Transverse colon (tissue), 3 donors: ENCODE measurements around the gene DPEP2.
"Not testable (repeated sequence)": the region's sequence is repeated elsewhere in the genome, so short reads cannot be mapped to it uniquely, and the experiment has no call there.

Source experiments
- EP300 ChIP-seq: sonication (generic); formaldehyde crosslinking; IDR thresholded peaks from one replicate; pipeline ENCODE4 v1.6.1; 2017; ENCODE audit warnings: antibody characterized with exemption, low read depth
- POLR2A ChIP-seq: fragments of 450-650 bp; IDR thresholded peaks from one replicate; pipeline ENCODE4 v1.6.1; 2016; ENCODE audit warnings: antibody characterized with exemption, mild to moderate bottlenecking, moderate library complexity
- POLR2AphosphoS5 ChIP-seq, 3 donors: sonication (generic); formaldehyde crosslinking; IDR thresholded peaks; one replicate each; pipeline ENCODE4 v1.6.1; 2016; ENCODE audit warnings: antibody characterized with exemption in 3 of 3

DNA sequence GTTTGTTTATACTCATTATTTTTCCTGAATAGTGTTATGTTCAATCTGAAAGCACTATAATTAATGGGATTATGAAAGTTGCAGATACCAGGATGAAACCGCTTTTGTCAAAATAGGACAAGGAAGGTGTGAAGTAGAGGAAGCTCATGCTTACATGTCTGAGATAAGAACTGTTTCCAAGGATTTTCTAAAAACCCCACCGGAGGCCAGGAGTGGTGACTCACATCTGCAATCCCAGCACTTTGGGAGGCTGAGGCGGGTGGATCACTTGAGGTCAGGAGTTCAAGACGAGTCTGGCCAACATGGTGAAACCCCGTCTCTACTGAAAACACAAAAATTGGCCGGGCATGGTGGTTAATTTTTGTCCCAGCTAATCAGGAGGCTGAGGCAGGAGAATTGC, 30.8 kb upstream of the DPEP2 start:
- TF ChIP-seq POLR2AphosphoS5 (IDR thresholded peaks at IDR 0.05); EP300; POLR2A: not testable (repeated sequence)
